NCI-H748 (cell line): Measurements from ENCODE around the gene GPATCH3.
"Not testable (repeated sequence)": the region's sequence is repeated elsewhere in the genome, so short reads cannot be mapped to it uniquely, and the experiment has no call there.

ENCODE experiments used
- DNase-seq: peaks from one replicate; lab custom pipeline; 2025; ENCODE audit not compliant: unreplicated experiment; lab: John Stamatoyannopoulos, UW

GPATCH3 gene

DNA sequence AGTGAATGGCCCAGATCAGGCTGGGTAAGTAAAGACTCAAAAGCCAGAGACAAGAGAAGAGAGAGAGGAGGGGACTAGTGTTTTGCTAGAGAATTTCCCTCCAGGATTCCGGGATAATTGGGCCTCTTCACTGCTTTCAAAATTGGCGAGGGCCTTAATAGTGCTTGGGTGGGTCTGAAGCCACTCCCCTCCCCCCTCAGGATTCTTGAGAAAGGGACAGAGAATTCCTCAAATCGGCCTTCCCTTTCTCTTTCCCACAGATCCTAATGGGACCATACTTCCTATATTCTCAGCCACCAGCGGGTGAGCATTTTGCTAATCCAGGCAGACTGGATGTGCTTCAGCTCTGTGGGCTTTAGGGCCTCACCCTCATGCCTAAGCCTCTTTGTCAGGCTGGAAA lies 25.4 kb downstream of the GPATCH3 start:
- no peak for DNase-seq

DNA sequence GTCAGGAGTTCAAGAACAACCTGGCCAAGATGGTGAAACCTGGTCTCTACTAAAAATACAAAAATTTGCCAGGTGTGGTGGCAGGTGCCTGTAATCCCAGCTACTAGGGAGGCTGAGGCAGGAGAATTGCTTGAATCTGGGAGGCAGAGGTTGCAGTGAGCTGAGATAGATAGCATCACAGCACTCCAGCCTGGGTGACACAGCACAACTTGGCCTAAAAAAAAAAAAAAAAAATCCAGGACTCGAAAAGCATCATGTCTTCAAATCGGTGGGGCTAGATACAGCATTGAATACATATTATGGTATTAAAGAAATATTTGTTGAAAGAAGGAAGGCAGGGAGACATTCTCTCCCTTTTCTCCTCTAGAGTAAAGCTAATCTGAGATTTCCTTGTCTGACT lies 27.2 kb downstream of the GPATCH3 start:
- DNase-seq: not testable (repeated sequence)

DNA sequence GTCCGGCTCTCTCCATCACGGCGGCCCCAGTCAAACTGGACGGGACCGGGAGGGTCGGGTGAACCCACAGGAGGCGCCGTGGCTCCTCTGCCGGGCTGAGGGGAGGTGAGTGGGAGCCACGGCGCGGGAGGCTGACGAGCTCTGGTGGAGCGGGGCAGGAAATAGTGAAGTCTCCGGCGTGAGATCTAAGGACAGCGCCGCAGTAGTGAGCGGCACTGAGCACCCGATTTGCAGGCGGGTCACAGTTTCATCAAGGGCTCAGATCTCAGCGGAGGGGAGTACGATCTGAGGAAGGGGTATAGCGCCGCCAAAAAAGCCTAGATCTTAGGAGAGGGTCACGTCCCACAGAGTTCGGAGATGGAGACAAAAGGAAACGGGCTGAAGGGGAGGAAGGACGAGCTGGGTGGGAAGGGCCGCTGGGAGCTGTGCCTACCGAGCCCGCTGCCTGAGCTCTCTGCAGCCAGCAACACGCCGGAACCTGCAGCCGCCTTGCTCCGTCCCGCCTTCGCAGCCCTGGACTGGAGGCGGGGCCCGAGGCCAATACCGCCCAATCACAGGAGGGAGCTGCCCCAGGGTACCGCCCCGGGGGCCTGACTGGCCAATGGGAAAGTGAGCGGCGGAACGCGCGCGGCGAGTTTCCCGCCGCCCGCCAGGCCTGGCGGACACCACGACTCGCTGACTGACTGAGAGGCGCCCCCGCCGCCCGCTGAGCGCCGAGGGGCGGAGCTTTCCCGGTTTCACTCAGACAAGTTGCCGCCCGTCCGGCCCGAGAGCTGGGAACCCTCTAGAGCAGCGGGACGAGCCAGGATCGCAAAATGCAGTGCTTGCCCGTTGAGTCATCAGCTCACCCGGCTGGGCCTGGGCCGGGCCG lies 35.4 kb downstream of the GPATCH3 start:
- DNase-seq: peak; percentile 96

DNA sequence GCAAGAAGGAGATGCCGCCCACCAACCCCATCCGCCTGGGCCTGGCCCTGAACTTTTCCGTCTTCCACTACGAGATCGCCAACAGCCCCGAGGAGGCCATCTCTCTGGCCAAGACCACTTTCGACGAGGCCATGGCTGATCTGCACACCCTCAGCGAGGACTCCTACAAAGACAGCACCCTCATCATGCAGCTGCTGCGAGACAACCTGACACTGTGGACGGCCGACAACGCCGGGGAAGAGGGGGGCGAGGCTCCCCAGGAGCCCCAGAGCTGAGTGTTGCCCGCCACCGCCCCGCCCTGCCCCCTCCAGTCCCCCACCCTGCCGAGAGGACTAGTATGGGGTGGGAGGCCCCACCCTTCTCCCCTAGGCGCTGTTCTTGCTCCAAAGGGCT lies 36.6 kb downstream of the GPATCH3 start:
- peak; percentile 43 for DNase-seq

DNA sequence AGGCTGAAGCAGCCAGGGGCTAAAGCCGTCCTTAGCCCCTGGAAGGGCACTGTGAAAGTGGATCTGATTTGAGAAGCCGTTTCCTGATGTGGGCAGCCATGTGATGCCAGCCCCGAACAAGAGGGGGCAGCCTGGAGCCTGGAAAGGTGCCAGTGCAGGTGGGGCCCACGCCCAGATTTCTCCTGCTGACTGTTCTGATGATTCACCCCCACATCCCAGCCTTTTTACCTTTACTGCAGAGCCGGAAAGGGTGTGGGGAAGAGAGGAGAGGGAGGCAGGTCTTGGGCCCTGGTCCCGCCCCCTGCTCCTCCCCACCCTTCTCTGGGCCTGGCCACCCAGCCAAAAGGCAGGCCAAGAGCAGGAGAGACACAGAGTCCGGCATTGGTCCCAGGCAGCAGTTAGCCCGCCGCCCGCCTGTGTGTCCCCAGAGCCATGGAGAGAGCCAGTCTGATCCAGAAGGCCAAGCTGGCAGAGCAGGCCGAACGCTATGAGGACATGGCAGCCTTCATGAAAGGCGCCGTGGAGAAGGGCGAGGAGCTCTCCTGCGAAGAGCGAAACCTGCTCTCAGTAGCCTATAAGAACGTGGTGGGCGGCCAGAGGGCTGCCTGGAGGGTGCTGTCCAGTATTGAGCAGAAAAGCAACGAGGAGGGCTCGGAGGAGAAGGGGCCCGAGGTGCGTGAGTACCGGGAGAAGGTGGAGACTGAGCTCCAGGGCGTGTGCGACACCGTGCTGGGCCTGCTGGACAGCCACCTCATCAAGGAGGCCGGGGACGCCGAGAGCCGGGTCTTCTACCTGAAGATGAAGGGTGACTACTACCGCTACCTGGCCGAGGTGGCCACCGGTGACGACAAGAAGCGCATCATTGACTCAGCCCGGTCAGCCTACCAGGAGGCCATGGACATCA lies 37.2 kb downstream of the GPATCH3 start, which contains the start of gene SFN:
Gene SFN (plus strand): TSS at position 369 of the 904 bp plus-strand sequence. CDS start 64 bp downstream, at position 433.
- peak; percentile 95 for DNase-seq

DNA sequence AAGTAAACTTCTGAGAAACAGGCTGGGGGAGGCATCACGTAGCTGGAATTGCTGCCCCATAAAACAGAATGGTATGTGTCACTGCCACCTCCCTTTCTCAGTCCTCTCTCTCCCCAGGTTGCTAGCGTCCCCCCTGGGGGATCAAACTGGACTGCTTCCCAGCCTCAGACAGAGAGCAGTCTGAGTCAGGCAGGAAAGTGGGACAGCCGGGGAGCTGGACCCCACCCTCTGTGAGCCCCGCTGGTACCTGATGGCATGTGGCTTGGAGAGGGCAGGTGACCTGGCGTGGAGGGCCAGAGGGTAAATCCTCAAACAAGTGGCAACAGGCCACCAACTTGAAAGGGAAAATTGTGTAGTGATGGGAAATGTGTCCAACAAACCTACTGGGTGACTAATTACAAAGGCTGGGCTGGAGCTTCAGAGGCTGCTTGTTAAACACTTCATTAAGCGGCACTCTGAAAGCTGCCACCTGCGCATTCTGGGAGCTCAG lies 38.3 kb downstream of the GPATCH3 start:
- DNase-seq: no peak

DNA sequence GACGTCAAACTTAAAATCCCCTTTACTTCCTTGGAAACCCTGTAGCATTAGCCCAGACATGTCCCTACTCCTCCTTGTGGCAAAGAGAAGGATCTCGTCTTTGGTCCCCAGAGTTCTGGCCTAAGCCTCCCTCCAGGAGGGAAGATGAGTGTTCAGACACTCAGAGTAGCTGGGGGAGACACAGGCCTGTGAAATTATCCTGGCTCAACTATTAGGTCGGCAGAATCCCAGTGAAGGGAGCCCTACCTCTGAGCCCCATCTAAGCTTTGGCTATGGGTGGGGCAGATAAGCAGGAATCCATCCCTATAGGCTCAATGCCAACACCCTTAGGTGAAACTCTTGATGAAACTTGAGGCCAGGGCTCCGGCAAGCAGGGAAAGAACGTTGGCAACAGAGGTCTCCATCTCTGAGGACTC lies 39.0 kb downstream of the GPATCH3 start:
- DNase-seq: no peak

DNA sequence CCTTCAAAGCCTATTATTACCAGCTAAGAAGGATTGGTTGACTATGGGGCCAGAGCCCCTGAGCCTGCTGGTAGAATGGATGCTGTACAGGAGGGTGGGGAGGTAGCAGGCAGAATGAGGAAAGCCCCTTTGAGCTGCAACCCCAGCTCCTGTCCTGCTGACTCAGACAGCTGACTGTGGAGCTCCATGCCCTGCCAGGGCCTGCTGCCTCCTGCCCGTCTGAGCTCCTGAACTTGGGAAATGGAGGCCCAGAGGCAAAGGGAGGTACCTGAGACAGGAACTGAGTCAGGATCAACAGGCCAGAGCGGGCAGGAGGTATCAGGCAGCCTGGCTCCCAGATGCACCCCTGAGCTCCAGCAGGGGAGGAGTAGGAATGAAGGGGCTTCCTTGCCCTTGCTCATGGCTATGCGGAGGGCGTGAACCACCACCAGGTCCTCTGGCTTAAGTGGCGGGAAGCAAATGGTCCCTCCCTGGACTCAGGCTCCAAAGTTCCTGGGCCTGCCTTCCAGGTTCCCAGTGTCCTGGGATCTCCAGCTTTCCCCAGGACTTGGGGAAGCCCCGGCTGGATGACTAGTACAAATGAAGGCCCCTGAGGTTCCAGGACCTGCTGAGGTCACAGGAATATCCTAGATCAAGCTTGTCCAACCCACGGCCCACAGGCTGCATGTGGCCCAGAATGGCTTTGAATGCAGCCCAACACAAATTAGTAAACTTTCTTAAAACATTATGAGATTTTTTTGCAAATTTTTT lies 41.2 kb downstream of the GPATCH3 start:
- no peak for DNase-seq

DNA sequence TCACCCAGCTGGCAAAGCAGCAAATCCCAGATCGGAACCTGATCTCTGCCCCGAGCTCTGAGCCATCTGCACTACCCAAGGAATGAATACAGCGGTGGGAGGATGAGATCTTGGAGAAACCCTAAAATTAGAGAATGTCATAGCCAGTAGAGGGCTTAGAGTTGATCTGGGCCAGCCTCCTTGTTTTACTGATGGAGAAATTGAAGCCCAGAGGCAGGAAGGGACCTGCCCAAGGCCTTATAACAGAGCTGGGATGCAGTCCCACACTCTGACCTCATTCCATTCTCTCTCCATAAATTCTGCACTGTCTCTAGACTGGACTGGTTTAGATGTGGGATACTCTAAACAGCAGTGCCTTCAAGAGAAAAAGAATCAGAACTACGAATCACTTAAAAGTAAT lies 42.1 kb downstream of the GPATCH3 start:
- DNase-seq: no peak

DNA sequence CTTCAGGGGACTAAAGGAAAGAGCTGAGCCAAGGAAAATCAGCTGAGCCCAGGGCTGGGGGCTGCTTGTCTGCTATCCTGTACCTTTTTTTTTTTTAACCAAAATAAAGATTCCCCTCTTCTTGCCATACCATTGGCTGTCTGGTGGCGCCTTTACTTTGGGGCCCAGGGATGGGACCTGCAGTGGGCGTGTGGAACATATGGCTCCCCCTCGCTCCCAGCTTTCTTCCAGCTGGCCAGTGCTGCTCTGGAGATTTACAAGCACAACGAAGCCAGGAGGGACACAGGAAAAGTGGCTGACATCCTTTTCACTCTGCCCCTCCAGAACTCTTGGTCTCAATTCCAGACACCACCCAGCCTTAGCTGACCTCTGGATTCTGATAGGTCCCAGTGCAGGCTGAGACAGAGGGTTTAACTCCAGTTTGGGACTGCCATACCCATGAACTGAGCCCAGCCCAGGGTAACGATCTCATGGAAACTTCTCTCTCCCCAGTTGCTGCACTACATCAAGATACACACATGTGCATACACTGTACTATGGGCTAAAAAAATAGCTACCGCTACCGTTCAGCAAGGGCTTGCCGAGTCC lies 42.7 kb downstream of the GPATCH3 start:
- DNase-seq: no peak

DNA sequence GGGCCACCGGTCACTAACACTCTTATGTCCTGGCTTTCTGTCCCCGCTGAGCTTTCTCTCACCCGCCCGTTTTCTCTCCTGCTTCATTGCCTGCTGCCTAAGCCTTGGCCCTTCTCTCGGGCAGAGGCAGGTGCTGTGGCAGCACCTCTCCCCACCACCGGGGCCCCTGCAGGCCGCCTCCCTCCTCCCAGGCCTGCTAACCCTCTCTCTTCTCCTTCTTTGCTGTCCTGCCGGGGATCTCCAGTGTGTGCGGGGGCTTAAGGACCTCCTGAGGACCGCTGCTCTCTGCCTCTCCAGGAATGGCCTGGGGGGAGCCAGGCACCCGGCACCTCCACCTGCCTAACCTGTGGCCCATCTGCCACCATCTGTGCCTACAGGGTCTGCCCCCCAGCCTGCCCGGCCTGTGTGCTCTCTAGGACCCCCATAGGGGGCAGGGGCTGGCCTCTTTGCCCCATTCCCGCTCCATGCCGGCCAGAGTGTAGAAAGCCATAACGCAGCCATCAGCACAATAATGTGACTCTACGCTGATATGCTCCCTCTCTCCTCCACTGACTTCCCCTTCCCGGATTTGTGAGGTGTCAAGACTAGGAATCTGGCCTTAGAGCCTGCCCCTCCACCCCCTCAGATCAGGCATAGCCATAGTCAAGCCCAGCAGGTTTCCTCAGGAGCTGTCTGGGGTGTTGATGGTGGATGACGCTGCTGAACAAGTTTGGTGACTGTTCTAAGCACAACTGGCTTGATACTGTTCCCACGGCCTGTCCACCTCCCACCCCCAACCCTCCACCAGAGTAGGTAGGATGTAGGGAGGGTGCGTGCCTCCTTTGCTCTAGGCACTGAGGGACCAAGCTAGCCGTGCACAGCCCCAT lies 43.4 kb downstream of the GPATCH3 start:
- DNase-seq: no peak

DNA sequence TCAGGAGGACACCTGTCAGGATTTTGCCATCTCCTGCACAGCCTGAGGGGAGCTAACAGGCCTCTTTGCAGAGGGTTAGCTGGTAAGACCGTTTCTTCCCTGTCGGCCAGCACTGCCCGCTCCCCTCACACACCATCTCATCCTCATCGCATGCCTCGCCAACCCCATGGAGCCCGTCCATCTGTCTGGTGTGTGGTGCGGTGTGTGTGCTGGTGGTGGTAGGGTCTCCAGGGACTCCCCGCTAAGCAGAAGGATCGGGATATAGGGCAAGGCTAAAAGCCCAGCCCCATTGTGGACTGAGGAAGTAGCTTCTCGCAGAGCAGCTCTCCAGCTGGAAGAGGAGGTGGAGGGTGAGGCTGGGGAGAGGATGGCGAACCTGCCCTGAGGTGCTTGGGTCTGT lies 44.1 kb downstream of the GPATCH3 start:
- no peak for DNase-seq

DNA sequence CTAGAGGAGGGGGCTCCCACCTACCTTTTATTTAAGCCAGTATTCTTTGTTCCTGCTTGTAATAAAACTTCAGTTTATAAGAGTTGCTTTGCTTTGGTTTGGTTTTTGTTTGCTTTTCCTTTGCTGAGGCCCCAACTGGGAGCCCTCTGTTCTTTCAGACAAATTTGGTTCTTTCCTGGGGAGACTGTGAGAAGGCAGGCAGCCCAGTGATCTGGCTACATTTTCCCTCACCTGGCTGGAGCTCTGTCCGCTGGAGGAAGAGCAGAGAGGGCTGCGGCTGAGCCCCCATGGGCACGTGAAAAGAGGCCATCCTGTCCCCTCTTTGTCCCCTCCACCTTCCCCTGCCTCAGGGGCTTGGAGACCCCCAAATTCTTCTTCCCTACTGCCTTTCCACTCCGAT lies 44.6 kb downstream of the GPATCH3 start:
- DNase-seq: no peak

DNA sequence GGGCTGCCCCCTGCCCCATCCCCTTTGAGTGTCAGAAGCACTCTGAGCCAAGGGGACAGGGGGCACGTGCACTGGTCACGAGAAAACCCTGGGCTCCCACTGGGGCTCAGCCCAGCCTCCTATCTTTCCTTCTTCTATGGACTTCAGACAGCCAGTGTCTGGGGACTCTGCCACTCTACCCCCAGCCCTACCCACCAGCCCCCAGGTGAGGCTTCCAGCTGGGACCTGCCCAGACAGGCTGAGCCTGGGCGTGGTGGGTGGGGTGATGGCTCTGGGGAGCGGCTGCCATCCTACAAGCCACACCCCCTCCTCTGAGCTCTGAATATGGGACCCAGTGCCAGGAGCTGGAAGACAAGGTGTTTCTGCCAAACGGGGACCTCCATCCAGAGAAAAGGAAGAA lies 45.4 kb downstream of the GPATCH3 start:
- DNase-seq: no peak

DNA sequence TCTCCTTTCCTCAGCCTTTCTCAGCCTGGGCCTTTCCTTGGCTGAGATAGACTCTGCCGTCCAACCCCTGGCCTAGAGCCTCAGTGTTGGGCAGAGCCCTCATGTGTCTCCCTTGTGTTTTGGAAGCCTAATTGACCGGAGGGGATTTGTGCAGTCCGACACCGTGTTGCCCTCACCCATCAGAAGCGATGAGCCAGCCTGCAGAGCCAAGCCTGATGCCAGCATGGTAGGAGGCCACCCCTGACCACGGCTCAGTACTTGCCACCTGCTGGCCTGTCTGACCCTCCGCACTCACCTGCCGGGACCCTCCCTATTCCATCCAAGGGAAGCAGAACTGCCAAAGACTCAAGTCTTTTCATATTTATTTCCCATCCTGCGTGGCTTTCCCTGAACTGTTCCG lies 46.7 kb downstream of the GPATCH3 start:
- DNase-seq: no peak

DNA sequence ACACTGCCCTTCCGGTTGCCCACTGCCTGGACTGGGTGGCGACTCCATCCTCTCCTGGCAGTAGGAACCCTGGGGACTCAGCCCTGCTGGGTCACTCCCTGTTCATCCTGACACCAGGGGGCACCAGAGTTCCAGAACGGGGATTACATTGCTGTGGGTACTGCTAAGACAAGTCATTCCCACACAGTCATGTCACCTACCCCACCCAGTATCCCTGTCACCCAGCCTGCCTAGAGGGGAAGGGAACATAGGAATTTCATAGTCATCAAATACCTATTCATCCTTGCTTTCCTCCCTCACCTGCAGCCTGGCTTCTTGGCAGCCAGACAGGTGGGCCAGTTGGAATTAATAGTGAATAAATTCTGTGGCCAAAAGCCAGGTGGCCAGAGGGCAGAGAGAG lies 47.1 kb downstream of the GPATCH3 start:
- peak; percentile 57 for DNase-seq

DNA sequence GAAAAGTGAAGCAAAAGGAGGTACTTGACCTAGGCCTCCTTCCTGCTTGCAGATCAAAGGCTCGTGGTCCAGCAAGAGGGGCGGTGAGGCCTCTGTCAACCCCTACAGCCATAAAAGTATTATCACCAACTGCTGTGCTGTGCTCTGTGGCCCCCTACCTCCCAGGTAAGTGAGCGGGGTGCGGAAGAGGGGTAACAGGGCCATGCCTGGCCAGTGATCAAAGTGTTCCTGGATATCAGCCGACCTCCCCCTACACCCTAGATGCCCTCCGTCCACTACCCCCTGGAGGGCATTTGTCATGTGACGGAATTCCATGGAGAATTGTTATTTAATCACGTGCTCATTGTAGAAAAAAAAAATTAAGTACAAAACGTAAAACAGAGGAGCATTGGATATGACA lies 47.6 kb downstream of the GPATCH3 start:
- no peak for DNase-seq

DNA sequence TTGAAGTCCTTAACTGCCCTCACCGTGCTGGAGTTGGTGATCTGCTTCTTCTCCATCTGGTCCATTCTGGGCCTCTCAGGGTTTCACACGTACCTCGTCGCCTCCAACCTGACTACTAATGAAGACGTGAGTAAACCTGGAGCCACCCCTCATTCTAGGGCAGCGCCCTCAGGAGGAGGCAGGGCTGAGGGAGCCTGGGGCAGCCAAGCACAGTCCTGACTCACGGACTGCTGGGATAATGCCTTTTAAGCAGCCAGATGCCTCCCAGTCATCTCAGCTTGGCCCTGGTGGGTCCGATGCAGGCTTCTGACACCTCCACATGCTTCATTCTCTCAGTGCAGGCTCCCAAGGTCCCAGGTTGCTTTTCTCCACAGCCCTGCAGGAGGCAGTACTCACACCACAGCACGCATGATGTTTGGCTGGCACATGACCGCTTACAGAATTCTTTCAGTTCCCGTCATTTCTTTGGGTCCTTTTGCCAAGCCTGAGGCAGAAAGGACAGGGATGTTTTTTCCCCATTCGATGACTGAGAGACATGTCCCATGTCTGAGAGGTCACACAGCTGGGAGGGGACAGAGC lies 49.1 kb downstream of the GPATCH3 start:
- no peak for DNase-seq
